NCI-H1092 treated with DMSO at 0.1 percent for 48 hours (cell line): ENCODE results near the gene CNTN4.
"Not testable (repeated sequence)": the region's sequence is repeated elsewhere in the genome, so short reads cannot be mapped to it uniquely, and the experiment has no call there.

Experiments
- DNase-seq: peaks from one replicate; lab custom pipeline; 2025; lab: John Stamatoyannopoulos, UW

CNTN4 gene

GRCh38 chr3:2978977-2979732 is 880.5 kb downstream of the CNTN4 start:
- no peak for DNase-seq

GRCh38 chr3:2984005-2984830 is 885.6 kb downstream of the CNTN4 start:
- DNase-seq = no peak

GRCh38 chr3:2984831-2985220 is 886.2 kb downstream of the CNTN4 start:
- no peak for DNase-seq

GRCh38 chr3:2985479-2985878 is 886.8 kb downstream of the CNTN4 start:
- DNase-seq = no peak

GRCh38 chr3:2992534-2992933 is 893.9 kb downstream of the CNTN4 start:
- no peak for DNase-seq

GRCh38 chr3:2993130-2993529 is 894.5 kb downstream of the CNTN4 start:
- DNase-seq = not testable (repeated sequence)

- DNase-seq = no peak
These were observed 895.1 kb downstream of the CNTN4 start for GRCh38 chr3:2993736-2994135.

GRCh38 chr3:2995195-2995594 is 896.5 kb downstream of the CNTN4 start:
- DNase-seq = no peak

- no peak for DNase-seq
These were observed 906.6 kb downstream of the CNTN4 start for GRCh38 chr3:3005146-3005744.

- DNase-seq = no peak
These were observed 914.8 kb downstream of the CNTN4 start for GRCh38 chr3:3013317-3014052.

- DNase-seq = peak; percentile 21
These were observed 916.8 kb downstream of the CNTN4 start for GRCh38 chr3:3015185-3016089.

- DNase-seq = no peak
These were observed 917.6 kb downstream of the CNTN4 start for GRCh38 chr3:3016226-3016625.

- DNase-seq = no peak
These were observed 921.5 kb downstream of the CNTN4 start for GRCh38 chr3:3020209-3020608.

- DNase-seq = no peak
These were observed 924.6 kb downstream of the CNTN4 start for GRCh38 chr3:3023111-3023745.

GRCh38 chr3:3027976-3028567 is 929.4 kb downstream of the CNTN4 start:
- DNase-seq = no peak

GRCh38 chr3:3031326-3031725 is 932.7 kb downstream of the CNTN4 start:
- DNase-seq = no peak

- DNase-seq = no peak
These were observed 938.5 kb downstream of the CNTN4 start for GRCh38 chr3:3037156-3037555.

- DNase-seq = no peak
These were observed 939.7 kb downstream of the CNTN4 start for GRCh38 chr3:3038201-3038991.

- DNase-seq = no peak
These were observed 955.3 kb downstream of the CNTN4 start for GRCh38 chr3:3053974-3054373.
